NCI-H1930 (cell line): ENCODE data around the gene CAPN2.

Experiments
- DNase-seq, 2 experiments: peaks; one replicate each; lab custom pipeline; 2025; lab: John Stamatoyannopoulos, UW

Gene CAPN2

DNA sequence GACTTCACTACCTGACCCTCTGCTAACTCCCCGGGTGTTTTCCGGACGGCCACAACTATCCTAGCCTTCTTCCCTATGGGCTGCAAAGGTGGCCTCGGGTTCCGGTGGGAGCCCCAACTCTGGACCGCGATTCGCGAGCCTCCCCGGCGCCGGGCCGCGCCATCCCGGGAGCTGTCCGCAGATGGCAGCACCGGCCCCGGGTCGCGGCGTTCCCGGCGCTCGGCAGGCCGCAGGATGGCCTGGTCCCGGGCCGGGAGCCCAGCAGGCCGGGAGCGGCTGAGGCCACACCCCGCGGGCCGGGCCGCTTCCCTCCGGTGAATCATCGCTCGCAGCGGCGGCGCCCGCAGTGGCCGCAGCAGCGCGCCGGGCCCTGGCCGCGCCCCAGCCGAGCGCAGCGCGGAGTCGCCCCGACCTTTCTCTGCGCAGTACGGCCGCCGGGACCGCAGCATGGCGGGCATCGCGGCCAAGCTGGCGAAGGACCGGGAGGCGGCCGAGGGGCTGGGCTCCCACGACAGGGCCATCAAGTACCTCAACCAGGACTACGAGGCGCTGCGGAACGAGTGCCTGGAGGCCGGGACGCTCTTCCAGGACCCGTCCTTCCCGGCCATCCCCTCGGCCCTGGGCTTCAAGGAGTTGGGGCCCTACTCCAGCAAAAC lies at the start of gene CAPN2:
TSS of gene CAPN2 (plus strand) at position 346 of the 656 bp plus-strand sequence. CDS start at position 448, 102 bp downstream.
- DNase-seq = peak in 1 of 2 experiments; percentile 38

DNA sequence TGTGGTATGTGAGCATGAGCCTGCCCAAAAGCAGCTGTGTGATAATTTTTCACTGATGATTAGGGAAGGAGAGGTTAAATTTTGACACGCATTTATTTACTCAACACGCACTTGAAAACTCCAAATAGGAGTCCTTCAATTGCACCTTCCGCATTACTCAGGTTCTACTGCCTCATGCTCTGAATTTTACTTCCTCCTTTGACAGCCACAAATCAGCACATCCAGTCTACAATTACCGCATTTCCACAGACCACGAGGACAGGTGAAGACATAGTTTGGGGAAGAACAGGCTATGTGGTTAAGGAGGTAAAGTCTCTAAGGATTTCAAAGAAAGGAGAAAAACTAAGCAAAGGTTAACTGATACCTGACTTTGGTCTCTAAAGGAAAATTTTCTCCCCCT lies 49.4 kb upstream of the CAPN2 start:
- no peak for DNase-seq

DNA sequence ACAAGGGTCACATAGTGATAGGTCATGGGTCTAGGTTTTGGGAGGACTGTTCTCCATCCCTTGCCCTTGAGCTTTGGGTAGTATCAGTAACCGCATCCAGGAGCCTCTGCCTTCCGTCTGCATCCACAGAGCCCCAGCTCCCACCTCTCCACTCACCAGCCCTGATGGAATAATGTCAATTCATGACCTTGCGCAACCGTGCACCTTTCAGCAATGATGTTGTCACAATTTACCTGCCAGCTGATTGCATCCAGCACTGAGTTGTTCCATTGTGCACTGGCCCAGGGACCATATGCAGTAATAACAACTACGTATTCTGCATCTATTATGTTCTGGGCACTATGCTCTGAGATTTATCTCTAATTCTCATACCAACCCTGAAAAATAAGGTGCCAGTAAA lies 48.2 kb upstream of the CAPN2 start:
- DNase-seq = no peak

DNA sequence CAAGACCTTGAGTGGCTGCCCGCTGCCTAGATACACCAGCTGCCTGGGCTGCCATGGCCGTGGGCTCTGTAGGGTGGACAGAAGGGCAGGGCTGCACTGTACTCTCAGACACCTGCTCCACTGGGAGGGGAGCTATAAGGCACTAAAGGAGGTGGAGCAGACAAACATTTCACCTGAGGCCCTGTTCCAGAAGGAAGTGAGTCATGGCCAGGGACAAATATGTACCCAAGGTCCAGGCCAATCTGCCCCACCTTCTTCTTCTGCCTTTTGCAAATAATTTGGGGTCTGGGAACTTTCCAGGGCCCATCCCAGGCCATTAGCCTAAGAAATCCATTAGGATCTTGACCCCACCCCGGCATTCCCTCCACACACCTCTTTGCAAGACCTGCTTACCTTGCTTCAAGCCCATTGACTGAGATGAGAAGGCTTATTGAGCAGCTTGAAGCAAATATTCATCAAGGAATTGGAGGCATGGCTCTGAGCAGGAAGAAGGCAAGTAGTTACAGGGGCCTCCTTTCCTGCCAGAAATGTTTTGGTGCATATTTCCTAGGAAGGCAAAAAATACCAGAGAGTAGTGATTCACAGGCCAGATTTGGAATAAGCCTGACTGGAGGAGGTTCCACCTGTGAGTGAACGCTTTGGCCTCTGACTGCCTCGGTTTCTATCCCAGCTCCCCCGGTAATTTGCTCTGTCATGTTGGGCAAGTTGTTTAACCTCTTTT lies 46.6 kb upstream of the CAPN2 start, which contains the start of gene CAPN8:
TSS of gene CAPN8 (minus strand) at position 110 of the 721 bp plus-strand sequence. CDS start at position 55, 55 bp downstream.
- no peak for DNase-seq

DNA sequence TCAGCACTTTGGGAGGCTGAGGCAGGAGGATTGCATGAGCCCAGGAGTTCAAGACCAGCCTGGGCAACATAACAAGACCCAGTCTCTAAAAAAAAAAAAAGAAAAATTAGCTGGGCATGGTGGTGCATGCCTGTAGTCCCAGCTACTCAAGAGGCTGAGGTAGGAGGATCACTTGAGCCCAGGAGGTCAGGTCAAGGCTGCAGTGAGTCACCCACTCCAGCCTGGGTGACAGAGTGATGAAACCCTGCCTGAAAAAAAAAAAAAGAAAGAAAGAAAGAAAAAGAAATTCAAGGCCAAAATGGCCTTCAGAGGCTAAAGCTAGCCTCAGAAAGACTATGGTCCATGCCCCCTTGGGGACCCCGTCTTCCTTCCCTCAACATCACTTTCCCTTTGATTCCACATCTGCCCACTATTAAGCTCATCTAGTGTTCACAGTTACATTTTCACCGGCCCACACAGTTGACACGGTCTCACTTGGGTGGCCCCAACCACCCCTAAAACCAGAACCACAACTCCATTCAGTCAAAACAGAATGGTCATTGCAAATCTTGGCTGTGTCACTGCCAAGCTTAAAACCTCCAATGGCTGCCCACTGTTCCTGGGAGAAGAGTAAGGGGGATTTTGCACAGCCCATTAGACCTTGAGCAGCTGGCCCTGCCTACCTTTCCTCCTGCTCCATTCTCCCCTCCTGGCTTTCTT lies 44.7 kb upstream of the CAPN2 start:
- no peak for DNase-seq

DNA sequence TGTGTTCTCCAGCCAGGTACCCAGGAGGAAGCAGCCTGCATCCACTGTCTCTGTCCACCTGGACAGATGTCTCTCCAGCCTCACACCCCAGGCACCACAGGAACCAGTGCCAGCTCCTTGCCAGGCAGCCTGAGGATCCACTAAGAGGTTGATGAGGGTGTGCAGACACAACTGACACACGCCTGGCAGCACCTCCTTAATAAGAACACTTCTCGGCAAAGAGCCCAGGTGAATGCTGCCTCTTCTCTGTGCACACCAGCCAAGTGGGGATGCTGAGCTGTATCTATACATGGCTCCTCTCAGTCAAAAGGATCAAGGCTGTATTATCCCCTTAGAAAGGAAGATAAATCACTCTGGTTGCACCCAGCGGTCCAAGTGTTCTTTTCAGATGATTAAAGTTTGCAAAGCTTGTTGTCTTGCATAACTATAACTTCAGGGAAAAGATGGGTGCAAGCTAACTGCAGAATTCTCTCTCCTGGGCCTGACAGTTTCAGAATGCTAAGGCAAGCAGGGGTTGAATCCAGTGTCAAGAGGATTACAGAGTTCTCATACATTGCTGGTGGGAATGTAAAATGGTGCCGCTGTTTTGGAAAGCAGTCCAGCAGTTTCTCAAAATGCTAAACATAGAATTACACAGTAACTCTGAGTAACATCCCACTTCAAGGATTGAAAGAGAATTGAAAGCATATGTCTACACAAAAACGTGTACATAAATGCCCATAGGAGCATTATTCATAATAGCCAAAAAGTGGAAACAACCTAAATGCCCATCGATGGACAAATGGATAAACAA lies 43.1 kb upstream of the CAPN2 start:
- no peak for DNase-seq

DNA sequence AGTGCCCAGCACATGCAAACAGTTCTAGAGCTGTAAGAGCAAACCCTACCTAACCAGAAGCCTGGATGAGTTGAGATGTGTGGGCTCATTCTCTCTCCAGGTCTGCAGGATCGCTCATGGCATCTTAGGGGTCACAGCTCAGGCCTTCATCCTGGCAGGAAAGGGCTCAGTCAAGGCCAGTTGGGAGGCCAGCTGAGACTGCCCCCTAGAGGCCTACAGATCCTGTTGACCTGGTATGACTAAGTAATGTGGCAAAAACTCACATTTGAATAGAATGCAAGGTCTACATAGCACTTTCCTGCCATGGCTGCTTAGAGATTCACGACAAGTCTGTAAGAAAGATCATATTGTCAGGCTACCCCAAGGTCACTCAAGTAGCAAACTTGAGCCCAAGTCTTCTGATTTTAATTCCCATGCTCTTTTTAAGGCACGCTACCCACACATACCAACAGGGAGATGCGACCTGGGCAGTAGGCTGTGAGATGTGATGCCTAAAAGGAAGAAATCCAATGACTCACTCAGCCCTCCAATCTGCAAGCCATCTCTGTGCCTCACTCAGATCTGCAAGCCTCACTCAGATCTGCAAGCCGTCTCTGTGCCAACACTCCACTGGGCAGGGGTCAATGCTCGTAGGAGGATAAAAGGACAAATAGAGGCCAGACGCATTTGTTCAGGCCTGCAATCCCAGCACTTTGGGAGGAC lies 41.7 kb upstream of the CAPN2 start:
- DNase-seq = peak in 1 of 2 experiments; percentile 1

DNA sequence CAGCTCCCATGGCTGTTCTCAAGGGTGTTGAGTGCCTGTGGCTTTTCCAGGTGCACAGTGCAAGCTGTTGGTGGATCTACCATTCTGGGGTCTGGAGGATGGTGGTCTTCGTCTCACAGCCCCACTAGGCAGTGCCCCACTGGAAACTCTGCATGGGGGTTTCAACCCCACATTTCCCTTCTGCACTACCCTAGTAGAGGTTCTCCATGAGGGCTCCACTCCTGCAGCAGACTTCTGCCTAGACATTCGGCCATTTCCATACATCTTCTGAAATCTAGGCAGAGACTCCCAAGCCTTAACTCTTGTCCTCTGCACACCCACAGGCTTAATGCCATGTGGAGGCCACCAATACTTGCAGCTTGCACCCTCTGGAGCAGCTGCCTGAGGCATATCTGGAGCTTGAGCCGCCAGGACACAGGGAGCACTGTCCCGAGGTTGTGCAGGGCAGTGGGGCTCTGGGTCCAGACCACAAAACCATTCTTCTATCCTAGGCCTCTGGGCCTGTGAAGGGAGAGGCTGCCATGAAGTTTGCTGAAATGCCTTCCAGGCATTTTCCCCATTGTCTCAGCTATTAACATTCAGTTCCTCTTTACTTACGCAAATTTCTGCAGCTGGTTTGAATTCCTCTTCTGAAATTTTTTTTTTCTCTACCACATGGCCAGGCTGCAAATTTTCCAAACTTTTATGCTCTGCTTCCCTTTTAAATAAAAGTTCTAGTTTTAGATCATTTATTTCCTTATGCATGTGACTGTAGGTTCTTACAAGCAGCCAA lies 38.0 kb upstream of the CAPN2 start:
- DNase-seq = no peak

DNA sequence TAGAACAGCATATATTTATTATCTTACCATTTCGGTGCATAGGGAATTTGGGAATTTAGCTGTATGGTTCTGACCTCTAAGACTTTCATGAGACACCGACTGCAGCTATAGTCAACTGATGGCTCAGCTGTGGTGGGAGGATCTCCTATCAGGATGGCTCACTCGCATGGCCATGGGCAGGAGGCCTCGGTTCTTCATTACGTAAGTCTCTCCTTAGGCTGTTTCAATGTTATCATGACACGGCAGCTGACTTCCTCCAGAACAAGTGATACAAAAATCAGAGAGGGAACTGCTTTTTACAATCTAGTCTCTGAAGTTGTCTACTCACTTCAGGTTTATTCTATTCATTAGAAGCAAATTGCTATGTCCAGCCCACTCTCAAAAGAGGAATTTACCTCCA lies 33.5 kb upstream of the CAPN2 start:
- DNase-seq = no peak

DNA sequence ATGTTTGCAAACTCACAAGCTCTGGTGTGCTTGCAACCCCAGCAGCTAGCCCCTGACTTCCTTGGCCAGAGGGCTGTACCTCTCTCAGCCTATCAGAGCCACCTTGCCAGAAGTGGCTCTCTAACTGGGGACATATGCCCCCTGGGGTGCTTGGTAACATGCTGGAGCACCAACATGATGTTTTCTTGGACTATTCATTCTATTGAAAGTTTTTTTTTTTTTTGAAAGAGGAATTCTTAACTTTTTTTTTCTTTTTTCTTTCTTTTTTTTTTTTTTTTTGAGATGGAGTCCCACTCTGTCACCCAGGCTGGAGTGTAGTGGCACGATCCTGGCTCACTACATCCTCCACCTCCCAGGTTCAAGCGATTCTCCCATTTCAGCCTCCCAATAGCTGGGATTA lies 32.2 kb upstream of the CAPN2 start:
- DNase-seq = no peak

DNA sequence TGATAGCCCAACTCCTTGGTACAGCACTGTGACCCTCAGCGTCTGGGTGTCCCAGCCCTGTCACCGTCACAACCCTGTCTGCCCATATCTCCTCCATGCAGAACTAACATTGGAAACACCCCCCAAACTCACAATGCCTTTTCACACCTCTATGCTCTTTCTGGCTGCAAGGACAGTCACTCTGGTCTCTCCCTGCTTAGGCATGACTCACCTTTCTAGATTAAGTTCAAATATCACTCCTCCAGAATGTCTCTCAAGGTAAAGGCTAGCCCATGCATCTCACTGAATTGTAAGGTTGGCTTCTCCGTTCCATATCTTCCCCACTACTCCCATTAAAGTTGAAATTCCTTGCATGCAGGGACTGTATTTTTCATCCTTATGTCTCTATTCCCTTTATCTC lies 29.8 kb upstream of the CAPN2 start:
- no peak for DNase-seq

DNA sequence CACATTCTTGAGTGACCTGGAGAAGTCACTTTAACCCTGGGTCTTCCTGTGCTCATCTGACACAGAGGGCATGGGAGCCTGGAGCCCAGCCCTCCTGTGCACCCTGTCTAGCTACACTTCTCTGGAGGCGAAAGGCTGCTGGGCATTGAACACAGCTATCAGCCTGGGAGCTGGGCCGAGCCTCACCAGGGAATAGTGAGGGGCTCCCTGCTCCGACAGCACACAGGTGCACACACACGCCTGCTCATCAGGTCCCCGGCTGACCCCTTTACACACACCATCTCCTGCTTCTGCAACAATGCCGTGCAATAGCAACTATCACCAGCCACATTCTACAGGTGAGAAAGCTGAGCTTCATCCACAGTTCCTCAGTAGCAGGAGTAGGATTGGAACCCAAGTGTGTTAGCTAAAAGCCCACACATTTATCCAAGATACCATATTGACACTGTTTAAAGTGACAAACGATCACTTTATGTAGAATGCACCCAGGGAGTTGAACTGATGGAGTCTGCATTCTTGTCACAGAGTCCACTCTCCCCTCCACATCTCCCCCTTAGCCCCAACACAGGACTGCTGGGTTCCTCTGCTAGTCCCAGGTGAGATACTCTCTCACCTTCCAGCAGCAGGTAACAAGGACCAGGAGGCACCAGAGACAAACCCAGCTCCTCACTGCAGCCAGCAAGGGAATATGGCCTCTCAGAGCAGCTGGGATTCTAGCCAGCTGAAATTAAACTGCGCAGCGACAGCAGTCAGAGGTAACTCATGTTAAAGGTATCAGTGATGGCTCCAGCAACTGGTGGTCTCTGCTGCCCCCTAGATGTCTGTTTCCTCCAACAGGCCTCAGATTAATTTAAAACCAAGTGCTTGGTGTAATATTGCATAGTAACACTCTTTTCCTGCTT lies 28.5 kb upstream of the CAPN2 start:
- peak; percentile 25 to 35 for DNase-seq

DNA sequence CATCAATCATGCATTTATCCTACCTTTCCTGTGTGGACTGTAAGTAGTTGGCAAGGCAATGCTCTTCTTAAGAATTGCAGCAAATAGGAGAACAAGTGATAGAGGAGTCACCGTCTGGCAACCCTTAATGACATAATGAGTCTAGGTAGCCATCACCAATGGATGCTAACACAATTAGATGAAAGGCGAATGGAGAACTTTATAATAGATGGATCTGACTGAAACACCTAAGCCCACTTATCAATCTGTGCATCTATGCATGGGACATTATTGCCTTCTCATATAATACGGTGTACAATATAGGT lies 27.9 kb upstream of the CAPN2 start:
- no peak for DNase-seq

DNA sequence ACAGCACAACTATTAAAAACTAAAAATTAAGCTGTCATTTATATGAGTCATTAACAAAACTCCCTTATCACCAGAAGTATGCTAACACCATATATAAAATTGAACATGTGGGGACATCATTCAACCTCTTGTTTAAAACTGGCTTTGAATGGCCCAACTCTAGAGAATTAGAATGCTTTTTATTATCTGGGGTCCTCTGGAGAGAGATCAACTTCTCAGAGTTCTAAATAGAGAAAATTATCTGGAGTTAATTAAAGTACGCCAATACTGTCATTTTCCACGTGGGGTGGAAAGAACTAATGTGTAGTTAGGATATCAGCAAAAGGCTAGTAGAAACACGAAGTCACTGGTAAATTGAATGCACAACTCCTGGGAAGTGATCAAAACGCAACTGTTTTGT lies 21.2 kb upstream of the CAPN2 start:
- DNase-seq = no peak

DNA sequence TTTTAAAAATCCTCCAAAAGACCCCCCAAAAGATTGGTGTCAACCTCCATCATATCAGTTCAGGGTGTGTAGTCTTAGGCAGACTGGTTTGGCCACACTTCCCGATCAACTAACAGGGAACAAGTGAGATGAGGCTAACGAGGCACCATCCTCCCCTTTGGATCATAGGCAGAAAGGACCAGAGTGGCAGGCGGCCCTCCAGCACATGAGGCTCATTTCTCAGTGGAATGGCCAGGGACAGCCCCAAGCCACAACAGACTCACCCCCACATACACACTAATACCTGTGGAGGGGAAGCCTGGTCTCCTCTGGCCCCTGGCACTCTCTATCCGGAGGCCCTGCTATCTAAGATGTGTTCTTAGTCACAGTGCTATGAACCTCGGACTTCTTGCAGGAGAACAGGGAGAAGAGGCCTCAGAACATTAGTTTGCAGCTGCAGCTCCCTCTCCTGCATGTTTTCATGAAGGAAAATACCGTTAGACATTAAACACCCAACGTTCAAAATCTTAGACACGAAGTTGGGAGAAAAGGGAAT lies 17.3 kb upstream of the CAPN2 start:
- DNase-seq = no peak

DNA sequence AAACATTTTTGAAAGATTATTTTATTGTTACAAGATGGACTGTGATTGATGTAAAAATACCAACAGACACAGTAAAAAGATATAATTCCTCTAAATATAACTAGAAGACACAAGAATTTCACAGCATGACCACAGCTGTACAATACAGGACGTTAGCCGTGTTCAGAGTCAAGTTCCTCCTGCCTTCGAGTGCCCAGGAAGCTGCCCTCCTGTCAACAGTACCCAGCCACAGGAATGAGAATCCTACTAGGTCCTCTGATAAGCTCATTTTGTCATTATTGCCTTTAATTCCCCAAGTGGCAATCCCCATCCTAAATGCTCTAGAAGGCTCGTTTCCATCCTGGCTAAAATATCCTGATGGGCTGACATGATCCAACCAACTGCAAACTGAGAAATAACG lies 16.4 kb upstream of the CAPN2 start:
- DNase-seq = no peak

DNA sequence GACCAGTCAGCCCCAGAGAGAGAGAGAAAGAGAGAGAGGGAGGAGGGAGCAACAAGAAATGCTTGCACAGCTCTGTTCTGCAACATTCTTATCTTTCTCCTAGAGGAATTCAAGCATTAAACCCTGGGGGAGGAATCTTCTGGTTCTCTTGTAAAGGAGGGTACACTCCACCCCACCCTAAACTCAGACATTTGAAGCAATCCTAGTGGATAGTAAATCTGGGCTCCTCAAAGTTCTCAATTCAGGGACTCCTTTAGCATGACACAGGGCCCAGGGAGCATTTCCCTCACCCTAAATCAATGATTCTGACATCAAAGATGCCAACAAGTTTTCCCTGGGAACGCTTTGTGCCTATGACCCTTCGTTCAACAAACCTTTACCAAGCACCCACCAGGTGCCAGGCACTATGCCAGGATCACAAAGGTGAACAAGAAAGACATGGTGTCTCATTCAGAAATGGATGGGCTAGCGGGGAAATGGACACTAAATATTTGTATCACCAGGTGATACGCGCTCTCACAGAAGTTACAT lies 11.9 kb upstream of the CAPN2 start:
- DNase-seq = no peak

DNA sequence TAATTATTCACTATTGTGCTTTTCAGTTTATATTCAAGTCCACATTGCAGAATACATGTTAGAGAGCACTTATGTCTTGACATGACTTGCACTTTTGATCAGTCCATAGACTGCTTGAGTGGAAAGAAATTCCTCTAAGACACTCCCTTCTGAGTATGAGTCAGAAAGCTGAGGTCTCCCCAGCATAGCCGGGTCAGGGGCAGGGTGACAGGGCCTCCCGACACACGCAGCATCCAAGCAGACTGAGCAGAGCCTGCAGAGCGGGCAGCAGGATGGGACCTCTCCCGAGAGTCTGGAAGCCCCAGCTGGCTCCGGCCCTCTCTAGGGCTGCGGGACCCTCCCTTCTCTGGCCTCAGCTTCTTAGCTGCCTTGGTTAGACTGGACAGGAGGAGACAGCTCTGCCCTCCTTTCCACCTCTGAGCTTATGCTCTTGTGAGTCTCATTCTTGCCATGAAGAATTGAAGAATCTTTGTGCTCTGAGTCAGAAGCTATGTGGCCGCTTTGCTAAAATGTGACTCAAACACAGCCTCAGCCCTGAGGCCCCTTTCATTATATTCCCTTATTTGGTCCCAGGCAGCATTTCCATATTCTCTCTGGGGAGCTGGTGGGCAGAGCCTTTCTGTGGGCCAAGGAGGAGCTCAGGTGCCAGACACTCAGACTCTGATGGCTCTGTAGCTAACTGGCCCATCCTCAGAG lies 11.2 kb upstream of the CAPN2 start:
- no peak for DNase-seq
